SK-N-SH treated with all-trans-retinoic acid at 6 μM for 48 hours (cell line): Measurements from ENCODE around the gene SAFB2.

Experiments used
- ATAC-seq: fragments of 200-7000 bp; cut with Tn5 transposase; 3 replicates; pipeline ENCODE4 v1.9.1; 2020; ENCODE audit warnings: mild to moderate bottlenecking, moderate library complexity
- ARNTL ChIP-seq: fragments of 450-650 bp; formaldehyde crosslinking; IDR thresholded peaks from 2 replicates; pipeline ENCODE4 v1.5.0; 2020; ENCODE audit warnings: low read depth, mild to moderate bottlenecking, moderate library complexity, borderline replicate concordance
- BACH2 ChIP-seq: fragments of 250-450 bp; sonication (Bioruptor Pico); IDR thresholded peaks from 2 replicates; pipeline ENCODE4 v1.9.0; 2021; ENCODE audit warnings: mild to moderate bottlenecking, borderline replicate concordance
- CSDC2 ChIP-seq: fragments of 250-450 bp; sonication (Bioruptor Pico); IDR thresholded peaks from 2 replicates; pipeline ENCODE4 v1.5.0; 2020; ENCODE audit warnings: mild to moderate bottlenecking, moderate library complexity
- ESRRG ChIP-seq: fragments of 250-450 bp; sonication (Bioruptor Pico); IDR thresholded peaks from 2 replicates; pipeline ENCODE4 v1.6.1; 2021; ENCODE audit warnings: mild to moderate bottlenecking
- GLIS3 ChIP-seq: fragments of 250-450 bp; sonication (Bioruptor Pico); IDR thresholded peaks from 2 replicates; pipeline ENCODE4 v1.5.0; 2020; ENCODE audit warnings: mild to moderate bottlenecking, moderate library complexity
- ISL1 ChIP-seq: fragments of 250-450 bp; sonication (Bioruptor Pico); IDR thresholded peaks from 2 replicates; pipeline ENCODE4 v2.1.2; 2022; ENCODE audit warnings: mild to moderate bottlenecking, moderate library complexity
- OSR1 ChIP-seq: fragments of 250-450 bp; sonication (Bioruptor Pico); IDR thresholded peaks from 2 replicates; pipeline ENCODE4 v1.8.0; 2022; ENCODE audit warnings: moderate library complexity, mild to moderate bottlenecking, inconsistent platforms
- RARB ChIP-seq: fragments of 250-450 bp; sonication (Bioruptor Pico); IDR thresholded peaks from 2 replicates; pipeline ENCODE4 v1.8.0; 2021; ENCODE audit warnings: mild to moderate bottlenecking, moderate library complexity
- SNAI2 ChIP-seq: fragments of 250-450 bp; sonication (Bioruptor Pico); IDR thresholded peaks from 2 replicates; pipeline ENCODE4 v1.5.0; 2020; ENCODE audit warnings: mild to moderate bottlenecking, moderate library complexity
- TCF4 ChIP-seq: fragments of 250-450 bp; sonication (Bioruptor Pico); IDR thresholded peaks from 2 replicates; pipeline ENCODE4 v1.8.0; 2021; ENCODE audit warnings: mild to moderate bottlenecking, moderate library complexity, borderline replicate concordance
- TOX ChIP-seq: fragments of 250-450 bp; sonication (Bioruptor Pico); IDR thresholded peaks from 2 replicates; pipeline ENCODE4 v1.8.0; 2021; ENCODE audit warnings: mild to moderate bottlenecking, moderate library complexity, borderline replicate concordance
- ZC3H10 ChIP-seq: fragments of 250-450 bp; sonication (Bioruptor Pico); IDR thresholded peaks from 2 replicates; pipeline ENCODE4 v1.5.1; 2021; ENCODE audit warnings: mild to moderate bottlenecking, moderate library complexity
- ZFP3 ChIP-seq: fragments of 250-450 bp; sonication (Bioruptor Pico); IDR thresholded peaks from 2 replicates; pipeline ENCODE4 v1.5.0; 2020; ENCODE audit warnings: mild to moderate bottlenecking, moderate library complexity
- ZFP30 ChIP-seq: fragments of 450-650 bp; formaldehyde crosslinking; IDR thresholded peaks from 2 replicates; pipeline ENCODE4 v1.5.0; 2022; ENCODE audit warnings: mild to moderate bottlenecking, moderate library complexity
- ZNF565 ChIP-seq: fragments of 450-650 bp; formaldehyde crosslinking; conservative IDR thresholded peaks from 2 replicates; pipeline ENCODE4 v1.5.0; 2020; ENCODE audit warnings: low read depth, mild to moderate bottlenecking, moderate library complexity
- ZNF70 ChIP-seq: fragments of 450-650 bp; formaldehyde crosslinking; IDR thresholded peaks from 2 replicates; pipeline ENCODE4 v1.5.0; 2020; ENCODE audit warnings: mild to moderate bottlenecking, moderate library complexity
- ZNF8 ChIP-seq: fragments of 450-650 bp; formaldehyde crosslinking; IDR thresholded peaks from 2 replicates; pipeline ENCODE4 v1.5.0; 2020; ENCODE audit warnings: mild to moderate bottlenecking, moderate library complexity
- TF ChIP-seq, protein P1 (sequence below): fragments of 250-450 bp; sonication (Bioruptor Pico); IDR thresholded peaks from 2 replicates; pipeline ENCODE4 v1.5.1; 2021; ENCODE audit warnings: mild to moderate bottlenecking, moderate library complexity
- TF ChIP-seq, protein P2 (sequence below): fragments of 250-450 bp; sonication (Bioruptor Pico); IDR thresholded peaks from 2 replicates; pipeline ENCODE4 v1.8.0; 2020; ENCODE audit warnings: mild to moderate bottlenecking, moderate library complexity, borderline replicate concordance
- TF ChIP-seq, protein P3 (sequence below): fragments of 250-450 bp; sonication (Bioruptor Pico); IDR thresholded peaks from 2 replicates; pipeline ENCODE4 v1.5.0; 2020; ENCODE audit warnings: mild to moderate bottlenecking, moderate library complexity
- TF ChIP-seq, protein P4 (sequence below): fragments of 250-450 bp; sonication (Bioruptor Pico); IDR thresholded peaks from 2 replicates; pipeline ENCODE4 v1.8.0; 2021; ENCODE audit warnings: low read depth, mild to moderate bottlenecking, moderate library complexity, borderline replicate concordance
- TF ChIP-seq, protein P5 (sequence below): fragments of 250-450 bp; sonication (Bioruptor Pico); IDR thresholded peaks from 2 replicates; pipeline ENCODE4 v1.5.1; 2020; ENCODE audit warnings: low read depth, mild to moderate bottlenecking, moderate library complexity

The SAFB2 gene

DNA sequence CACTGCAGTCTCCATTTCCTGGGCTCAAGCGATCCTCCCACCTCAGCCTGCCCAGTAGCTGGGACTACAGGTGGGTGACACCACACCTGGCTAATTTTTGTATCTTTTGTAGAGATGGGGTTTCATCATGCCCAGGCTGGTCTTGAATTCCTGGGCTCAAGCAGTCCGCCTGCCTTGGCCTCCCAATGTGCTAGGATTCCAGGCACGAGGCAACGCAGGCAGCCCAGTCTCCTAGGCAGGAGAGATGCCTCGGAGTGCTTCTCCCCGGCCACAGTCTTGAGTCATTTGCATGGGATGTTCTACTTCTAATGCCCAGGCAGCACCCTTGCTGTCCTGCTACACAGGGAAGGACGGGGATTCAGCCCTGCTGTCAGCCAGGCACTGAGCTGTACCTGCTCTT lies 49.0 kb upstream of the SAFB2 start (continued):
- TF ChIP-seq, protein P1, sequence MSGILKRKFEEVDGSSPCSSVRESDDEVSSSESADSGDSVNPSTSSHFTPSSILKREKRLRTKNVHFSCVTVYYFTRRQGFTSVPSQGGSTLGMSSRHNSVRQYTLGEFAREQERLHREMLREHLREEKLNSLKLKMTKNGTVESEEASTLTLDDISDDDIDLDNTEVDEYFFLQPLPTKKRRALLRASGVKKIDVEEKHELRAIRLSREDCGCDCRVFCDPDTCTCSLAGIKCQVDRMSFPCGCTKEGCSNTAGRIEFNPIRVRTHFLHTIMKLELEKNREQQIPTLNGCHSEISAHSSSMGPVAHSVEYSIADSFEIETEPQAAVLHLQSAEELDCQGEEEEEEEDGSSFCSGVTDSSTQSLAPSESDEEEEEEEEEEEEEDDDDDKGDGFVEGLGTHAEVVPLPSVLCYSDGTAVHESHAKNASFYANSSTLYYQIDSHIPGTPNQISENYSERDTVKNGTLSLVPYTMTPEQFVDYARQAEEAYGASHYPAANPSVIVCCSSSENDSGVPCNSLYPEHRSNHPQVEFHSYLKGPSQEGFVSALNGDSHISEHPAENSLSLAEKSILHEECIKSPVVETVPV (CRISPR knock-in tag): no peak
- no peak for TF ChIP-seq ZNF70 (CRISPR knock-in tag)
- TF ChIP-seq, protein P2, sequence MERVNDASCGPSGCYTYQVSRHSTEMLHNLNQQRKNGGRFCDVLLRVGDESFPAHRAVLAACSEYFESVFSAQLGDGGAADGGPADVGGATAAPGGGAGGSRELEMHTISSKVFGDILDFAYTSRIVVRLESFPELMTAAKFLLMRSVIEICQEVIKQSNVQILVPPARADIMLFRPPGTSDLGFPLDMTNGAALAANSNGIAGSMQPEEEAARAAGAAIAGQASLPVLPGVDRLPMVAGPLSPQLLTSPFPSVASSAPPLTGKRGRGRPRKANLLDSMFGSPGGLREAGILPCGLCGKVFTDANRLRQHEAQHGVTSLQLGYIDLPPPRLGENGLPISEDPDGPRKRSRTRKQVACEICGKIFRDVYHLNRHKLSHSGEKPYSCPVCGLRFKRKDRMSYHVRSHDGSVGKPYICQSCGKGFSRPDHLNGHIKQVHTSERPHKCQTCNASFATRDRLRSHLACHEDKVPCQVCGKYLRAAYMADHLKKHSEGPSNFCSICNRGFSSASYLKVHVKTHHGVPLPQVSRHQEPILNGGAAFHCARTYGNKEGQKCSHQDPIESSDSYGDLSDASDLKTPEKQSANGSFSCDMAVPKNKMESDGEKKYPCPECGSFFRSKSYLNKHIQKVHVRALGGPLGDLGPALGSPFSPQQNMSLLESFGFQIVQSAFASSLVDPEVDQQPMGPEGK (CRISPR knock-in tag): no peak

DNA sequence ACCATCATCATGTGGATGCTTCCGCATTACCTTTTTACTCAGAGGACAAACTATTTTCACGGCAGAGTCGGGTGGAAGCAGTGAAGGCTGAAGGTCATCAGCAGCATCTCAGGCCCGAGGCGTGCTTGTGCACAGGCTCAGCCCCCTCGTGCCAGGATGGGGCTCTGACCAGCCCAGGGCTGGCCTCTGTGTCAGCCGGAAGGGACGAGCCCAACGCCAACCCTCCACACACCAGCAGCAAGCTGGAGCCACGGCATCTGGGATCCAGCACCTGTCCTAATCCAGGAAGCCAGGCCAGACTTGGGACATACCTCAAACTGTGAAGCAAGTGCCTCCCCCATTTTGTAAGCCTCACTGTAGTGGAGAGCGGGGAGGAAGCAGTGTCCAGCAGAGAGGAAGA lies 46.6 kb upstream of the SAFB2 start:
- TF ChIP-seq ZC3H10 (CRISPR knock-in tag) (no peak), BACH2 (CRISPR knock-in tag) (no peak), ZFP30 (CRISPR knock-in tag) (no peak), ESRRG (CRISPR knock-in tag) (no peak), ARNTL (no peak), OSR1 (CRISPR knock-in tag) (no peak), TCF4 (CRISPR knock-in tag) (no peak), ZFP3 (CRISPR knock-in tag) (no peak), SNAI2 (CRISPR knock-in tag) (no peak), RARB (CRISPR knock-in tag) (no peak), GLIS3 (CRISPR knock-in tag) (no peak), ZNF70 (CRISPR knock-in tag) (no peak), TOX (CRISPR knock-in tag) (no peak)
- TF ChIP-seq, protein P1 (CRISPR knock-in tag): no peak
- TF ChIP-seq, protein P3, sequence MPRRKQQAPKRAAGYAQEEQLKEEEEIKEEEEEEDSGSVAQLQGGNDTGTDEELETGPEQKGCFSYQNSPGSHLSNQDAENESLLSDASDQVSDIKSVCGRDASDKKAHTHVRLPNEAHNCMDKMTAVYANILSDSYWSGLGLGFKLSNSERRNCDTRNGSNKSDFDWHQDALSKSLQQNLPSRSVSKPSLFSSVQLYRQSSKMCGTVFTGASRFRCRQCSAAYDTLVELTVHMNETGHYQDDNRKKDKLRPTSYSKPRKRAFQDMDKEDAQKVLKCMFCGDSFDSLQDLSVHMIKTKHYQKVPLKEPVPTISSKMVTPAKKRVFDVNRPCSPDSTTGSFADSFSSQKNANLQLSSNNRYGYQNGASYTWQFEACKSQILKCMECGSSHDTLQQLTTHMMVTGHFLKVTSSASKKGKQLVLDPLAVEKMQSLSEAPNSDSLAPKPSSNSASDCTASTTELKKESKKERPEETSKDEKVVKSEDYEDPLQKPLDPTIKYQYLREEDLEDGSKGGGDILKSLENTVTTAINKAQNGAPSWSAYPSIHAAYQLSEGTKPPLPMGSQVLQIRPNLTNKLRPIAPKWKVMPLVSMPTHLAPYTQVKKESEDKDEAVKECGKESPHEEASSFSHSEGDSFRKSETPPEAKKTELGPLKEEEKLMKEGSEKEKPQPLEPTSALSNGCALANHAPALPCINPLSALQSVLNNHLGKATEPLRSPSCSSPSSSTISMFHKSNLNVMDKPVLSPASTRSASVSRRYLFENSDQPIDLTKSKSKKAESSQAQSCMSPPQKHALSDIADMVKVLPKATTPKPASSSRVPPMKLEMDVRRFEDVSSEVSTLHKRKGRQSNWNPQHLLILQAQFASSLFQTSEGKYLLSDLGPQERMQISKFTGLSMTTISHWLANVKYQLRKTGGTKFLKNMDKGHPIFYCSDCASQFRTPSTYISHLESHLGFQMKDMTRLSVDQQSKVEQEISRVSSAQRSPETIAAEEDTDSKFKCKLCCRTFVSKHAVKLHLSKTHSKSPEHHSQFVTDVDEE (CRISPR knock-in tag): no peak
- TF ChIP-seq, protein P2 (CRISPR knock-in tag): no peak
- TF ChIP-seq, protein P4, sequence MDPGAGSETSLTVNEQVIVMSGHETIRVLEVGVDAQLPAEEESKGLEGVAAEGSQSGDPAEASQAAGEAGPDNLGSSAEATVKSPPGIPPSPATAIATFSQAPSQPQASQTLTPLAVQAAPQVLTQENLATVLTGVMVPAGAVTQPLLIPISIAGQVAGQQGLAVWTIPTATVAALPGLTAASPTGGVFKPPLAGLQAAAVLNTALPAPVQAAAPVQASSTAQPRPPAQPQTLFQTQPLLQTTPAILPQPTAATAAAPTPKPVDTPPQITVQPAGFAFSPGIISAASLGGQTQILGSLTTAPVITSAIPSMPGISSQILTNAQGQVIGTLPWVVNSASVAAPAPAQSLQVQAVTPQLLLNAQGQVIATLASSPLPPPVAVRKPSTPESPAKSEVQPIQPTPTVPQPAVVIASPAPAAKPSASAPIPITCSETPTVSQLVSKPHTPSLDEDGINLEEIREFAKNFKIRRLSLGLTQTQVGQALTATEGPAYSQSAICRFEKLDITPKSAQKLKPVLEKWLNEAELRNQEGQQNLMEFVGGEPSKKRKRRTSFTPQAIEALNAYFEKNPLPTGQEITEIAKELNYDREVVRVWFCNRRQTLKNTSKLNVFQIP (CRISPR knock-in tag): no peak
- ATAC-seq: no peak

DNA sequence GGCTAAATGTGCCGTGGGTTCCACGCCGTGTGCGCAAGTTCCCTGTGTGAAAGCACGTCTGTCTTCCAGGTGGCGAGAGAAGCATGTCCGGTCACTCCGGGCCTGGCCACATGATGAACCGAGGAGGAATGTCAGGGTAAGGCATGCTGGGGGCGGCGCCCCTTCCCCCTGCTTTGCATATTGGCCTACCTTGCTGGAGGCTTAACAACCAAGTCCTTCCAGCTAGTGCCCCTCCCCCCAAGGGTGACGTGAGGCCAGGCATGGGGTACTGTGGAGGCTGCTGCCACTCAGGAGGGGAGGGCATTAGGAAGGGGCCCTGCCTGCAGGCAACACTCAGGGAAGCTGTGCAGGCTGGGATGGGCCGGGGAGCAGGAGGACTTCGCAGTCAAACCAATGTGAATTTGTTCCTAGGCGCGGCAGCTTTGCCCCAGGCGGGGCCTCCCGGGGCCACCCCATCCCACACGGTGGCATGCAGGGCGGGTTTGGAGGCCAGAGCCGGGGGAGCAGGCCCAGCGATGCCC lies 45.2 kb upstream of the SAFB2 start:
- ATAC-seq: no peak
- TF ChIP-seq ZFP3 (CRISPR knock-in tag) (no peak), ZNF8 (CRISPR knock-in tag) (no peak), ZNF565 (CRISPR knock-in tag) (no peak), ZFP30 (CRISPR knock-in tag) (no peak), ISL1 (CRISPR knock-in tag) (no peak), CSDC2 (CRISPR knock-in tag) (no peak), BACH2 (CRISPR knock-in tag) (no peak)
- TF ChIP-seq, protein P3 (CRISPR knock-in tag): no peak
- TF ChIP-seq, protein P5, sequence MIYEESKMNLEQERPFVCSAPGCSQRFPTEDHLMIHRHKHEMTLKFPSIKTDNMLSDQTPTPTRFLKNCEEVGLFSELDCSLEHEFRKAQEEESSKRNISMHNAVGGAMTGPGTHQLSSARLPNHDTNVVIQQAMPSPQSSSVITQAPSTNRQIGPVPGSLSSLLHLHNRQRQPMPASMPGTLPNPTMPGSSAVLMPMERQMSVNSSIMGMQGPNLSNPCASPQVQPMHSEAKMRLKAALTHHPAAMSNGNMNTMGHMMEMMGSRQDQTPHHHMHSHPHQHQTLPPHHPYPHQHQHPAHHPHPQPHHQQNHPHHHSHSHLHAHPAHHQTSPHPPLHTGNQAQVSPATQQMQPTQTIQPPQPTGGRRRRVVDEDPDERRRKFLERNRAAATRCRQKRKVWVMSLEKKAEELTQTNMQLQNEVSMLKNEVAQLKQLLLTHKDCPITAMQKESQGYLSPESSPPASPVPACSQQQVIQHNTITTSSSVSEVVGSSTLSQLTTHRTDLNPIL (CRISPR knock-in tag): no peak
